ENCODE results near the gene IGFBP4. TPM values are rescaled to one million over a fixed set of nuclear protein-coding genes. Genes with fewer than 3 reads are reported as not detected.

IGFBP4 gene
- total and polyA plus RNA-seq, 10 donors, result 49.3 to 537 (median 307) TPM

- no peak for DNase-seq
- Histone ChIP-seq H3K36me3 (no peaks in the 10 kb centered on the region), H3K27me3 (replicated peaks in 1 of 7) (no peaks in the 10 kb centered on the region), H3K4me1 (peaks cover 5 to 48% (median 19%) of the 10 kb centered on the region in 6 donors), H3K4me3 (no peak overlapping the region), H3K9me3 (no peaks in the 10 kb centered on the region), H3K27ac (no peak overlapping the region)
- 86 to 97% (median 91%) methylated on average over 3 of the region's 3 CpGs for WGBS, 5 donors
- intact Hi-C loops (cut with DNase I; ENCODE audit: low total_unique reads), result loop anchor here (10.0 kb wide), 1 partner anchor 52 kb away; no protein-coding TSS in a partner anchor
- TF ChIP-seq POLR2AphosphoS5 (IDR thresholded peaks at IDR 0.05) (no peak), POLR2A (IDR thresholded peaks at IDR 0.05) (no peak), CTCF (IDR thresholded peaks at IDR 0.05 in 8 of 11, conservative IDR thresholded peaks at IDR 0.05 in 3 of 11) (no peak)
These were observed 29.6 kb downstream of the IGFBP4 start for GRCh38 chr17:40472733-40473452.

GRCh38 chr17:40473573-40474365, 30.5 kb downstream of the IGFBP4 start:
- Histone ChIP-seq H3K9me3 (no peaks in the 10 kb centered on the region), H3K4me1 (peaks cover 5 to 55% (median 21%) of the 10 kb centered on the region in 6 donors), H3K27ac (peak overlapping the region in 2 of 8 donors; percentile 51 to 61), H3K4me3 (no peak overlapping the region), H3K27me3 (replicated peaks in 1 of 7) (no peaks in the 10 kb centered on the region), H3K36me3 (no peaks in the 10 kb centered on the region)
- WGBS, 5 donors, result 77 to 86% (median 83%) methylated on average over 16 of the region's 16 CpGs
- intact Hi-C loops (cut with DNase I; ENCODE audit: low total_unique reads), result loop anchor here (10.0 kb wide), 1 partner anchor 51 kb away; no protein-coding TSS in a partner anchor
- TF ChIP-seq POLR2AphosphoS5 (IDR thresholded peaks at IDR 0.05) (peak in 1 of 3 donors; percentile 9), POLR2A (IDR thresholded peaks at IDR 0.05) (no peak)
- DNase-seq, result no peak

- Histone ChIP-seq H3K9me3 (no peaks in the 10 kb centered on the region), H3K4me1 (peaks cover 8 to 62% (median 25%) of the 10 kb centered on the region in 6 donors), H3K4me3 (no peak overlapping the region), H3K36me3 (no peaks in the 10 kb centered on the region), H3K27me3 (replicated peaks in 1 of 7) (no peaks in the 10 kb centered on the region), H3K27ac (peak overlapping the region in 6 of 8 donors; percentile 23 to 64 (median 56))
- intact Hi-C loops (cut with DNase I; ENCODE audit: low total_unique reads), result loop anchor here (10.0 kb wide), 1 partner anchor 50 kb away; no protein-coding TSS in a partner anchor
- WGBS, 5 donors, result 75 to 81% (median 77%) methylated on average over 9 of the region's 9 CpGs
- no peak for DNase-seq
- no peak for TF ChIP-seq CTCF (IDR thresholded peaks at IDR 0.05 in 8 of 11, conservative IDR thresholded peaks at IDR 0.05 in 3 of 11)
- peak in 2 of 3 donors; percentile 6 to 66 for TF ChIP-seq POLR2AphosphoS5 (IDR thresholded peaks at IDR 0.05)
These were observed 31.3 kb downstream of the IGFBP4 start for GRCh38 chr17:40474419-40475002.

GRCh38 chr17:40475234-40475908, 32.1 kb downstream of the IGFBP4 start:
- no peak for TF ChIP-seq CTCF (IDR thresholded peaks at IDR 0.05 in 8 of 11, conservative IDR thresholded peaks at IDR 0.05 in 3 of 11)
- TF ChIP-seq POLR2A (IDR thresholded peaks at IDR 0.05), result no peak
- TF ChIP-seq POLR2AphosphoS5 (IDR thresholded peaks at IDR 0.05), result no peak
- Histone ChIP-seq H3K4me1 (peaks cover 17 to 71% (median 34%) of the 10 kb centered on the region in 6 donors), H3K4me3 (no peak overlapping the region), H3K9me3 (no peaks in the 10 kb centered on the region), H3K36me3 (no peaks in the 10 kb centered on the region), H3K27me3 (replicated peaks in 1 of 7) (no peaks in the 10 kb centered on the region), H3K27ac (peak overlapping the region in 5 of 8 donors; percentile 48 to 64 (median 57))
- DNase-seq, result no peak
- 88 to 91% (median 90%) methylated on average over 18 of the region's 18 CpGs for WGBS, 5 donors
- intact Hi-C loops (cut with DNase I; ENCODE audit: low total_unique reads), result loop anchor here (10.0 kb wide), 1 partner anchor 49 kb away; no protein-coding TSS in a partner anchor

Measured in spleen (tissue), 11 donors.